Prostate gland (tissue), 2 donors: ENCODE results near the gene IL6.
"Not testable (repeated sequence)": the region's sequence is repeated elsewhere in the genome, so short reads cannot be mapped to it uniquely, and the experiment has no call there.

Experiments
- POLR2A ChIP-seq: fragments of 450-650 bp; IDR thresholded peaks from one replicate; pipeline ENCODE4 v1.6.1; 2016; ENCODE audit warnings: antibody characterized with exemption, mild to moderate bottlenecking
- POLR2AphosphoS5 ChIP-seq: sonication (generic); formaldehyde crosslinking; IDR thresholded peaks from one replicate; pipeline ENCODE4 v1.6.1; 2017; ENCODE audit warnings: antibody characterized with exemption
- TF ChIP-seq, protein P1 (sequence below), 4 experiments: fragments of 200-600 bp in 2 of 4; fragments of 450-650 bp in 2 of 4; sonication (generic) in 2 of 4; IDR thresholded peaks; 1 replicate in 3 of 4; 2 replicates in 1 of 4; pipeline ENCODE4 v1.5.1; 2016 to 2019; ENCODE audit warnings: antibody characterized with exemption in 4 of 4, mild to moderate bottlenecking in 2 of 4, moderate library complexity in 2 of 4

DNA sequence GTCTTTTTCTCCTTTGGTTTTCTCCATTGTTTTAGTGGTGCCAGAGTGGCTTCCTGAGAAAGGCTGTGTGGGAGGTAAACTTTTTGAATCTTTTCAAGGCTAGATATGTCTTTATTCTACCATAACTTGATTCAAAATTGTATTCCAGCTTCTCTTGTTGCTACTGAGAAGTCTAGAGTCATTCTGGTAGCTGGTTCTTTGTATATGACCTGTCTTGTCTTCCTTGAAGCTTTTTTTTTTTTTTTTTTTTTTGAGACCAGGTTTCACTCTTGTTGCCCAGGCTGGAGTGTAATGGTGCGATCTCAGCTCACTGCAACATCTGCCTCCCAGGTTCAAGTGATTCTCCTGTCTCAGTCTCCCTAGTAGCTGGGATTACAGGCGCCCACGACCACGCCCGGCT, 49.7 kb upstream of the IL6 start:
- TF ChIP-seq, protein P1, sequence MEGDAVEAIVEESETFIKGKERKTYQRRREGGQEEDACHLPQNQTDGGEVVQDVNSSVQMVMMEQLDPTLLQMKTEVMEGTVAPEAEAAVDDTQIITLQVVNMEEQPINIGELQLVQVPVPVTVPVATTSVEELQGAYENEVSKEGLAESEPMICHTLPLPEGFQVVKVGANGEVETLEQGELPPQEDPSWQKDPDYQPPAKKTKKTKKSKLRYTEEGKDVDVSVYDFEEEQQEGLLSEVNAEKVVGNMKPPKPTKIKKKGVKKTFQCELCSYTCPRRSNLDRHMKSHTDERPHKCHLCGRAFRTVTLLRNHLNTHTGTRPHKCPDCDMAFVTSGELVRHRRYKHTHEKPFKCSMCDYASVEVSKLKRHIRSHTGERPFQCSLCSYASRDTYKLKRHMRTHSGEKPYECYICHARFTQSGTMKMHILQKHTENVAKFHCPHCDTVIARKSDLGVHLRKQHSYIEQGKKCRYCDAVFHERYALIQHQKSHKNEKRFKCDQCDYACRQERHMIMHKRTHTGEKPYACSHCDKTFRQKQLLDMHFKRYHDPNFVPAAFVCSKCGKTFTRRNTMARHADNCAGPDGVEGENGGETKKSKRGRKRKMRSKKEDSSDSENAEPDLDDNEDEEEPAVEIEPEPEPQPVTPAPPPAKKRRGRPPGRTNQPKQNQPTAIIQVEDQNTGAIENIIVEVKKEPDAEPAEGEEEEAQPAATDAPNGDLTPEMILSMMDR (IDR thresholded peaks at IDR 0.05), result not testable (repeated sequence)
- not testable (repeated sequence) for TF ChIP-seq POLR2A, POLR2AphosphoS5
